ENCODE measurements around the gene FBXL15.

FBXL15 gene

GRCh38 chr10:102458656-102459055 is 38.0 kb downstream of the FBXL15 start:
- H3K36me3 ChIP-seq (ENCODE audit: insufficient read depth, low read length), result no peaks in the 10 kb centered on the region
- no peak overlapping the region for H3K4me3 ChIP-seq
- TF ChIP-seq FOXP2 (optimal IDR thresholded peaks at IDR 0.05; ENCODE audit: control extremely low read depth, extremely low read length, insufficient read depth) (no peak), EZH2 (IDR thresholded peaks at IDR 0.05) (no peak), POLR2AphosphoS5 (IDR thresholded peaks at IDR 0.05; ENCODE audit: borderline replicate concordance, low read depth, low read length) (no peak)
- no peak for DNase-seq (ENCODE audit: low read depth, low spot score)
- H3K27ac ChIP-seq, result no peak overlapping the region
- no peak overlapping the region for H3K9ac ChIP-seq (ENCODE audit: insufficient read length)
- H3K9me3 ChIP-seq (ENCODE audit: low read depth, low read length), result no peaks in the 10 kb centered on the region

DNA sequence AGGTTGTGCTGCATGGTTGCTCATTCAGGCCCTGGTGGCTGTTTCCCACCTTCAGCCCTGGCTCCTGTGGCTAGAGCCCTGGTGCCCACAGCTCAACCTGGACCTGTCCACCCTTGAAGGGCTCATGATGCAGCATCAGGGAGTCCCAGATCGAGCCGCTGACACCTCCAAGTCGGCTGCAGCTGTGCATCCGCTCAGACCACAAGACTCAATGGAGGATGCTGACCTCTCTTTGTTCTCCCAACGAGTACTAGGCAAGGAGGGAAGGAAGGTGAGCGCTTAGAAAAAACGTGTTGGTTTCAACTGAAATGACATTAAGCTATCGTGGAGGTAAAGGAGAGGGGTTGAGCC is 40.2 kb downstream of the FBXL15 start:
- Histone ChIP-seq H3K36me3 (ENCODE audit: insufficient read depth, low read length) (no peaks in the 10 kb centered on the region), H3K9me3 (ENCODE audit: low read depth, low read length) (no peaks in the 10 kb centered on the region), H3K27ac (no peak overlapping the region), H3K4me3 (peak overlapping the region; percentile 80), H3K9ac (ENCODE audit: insufficient read length) (no peak overlapping the region)
- TF ChIP-seq FOXP2 (optimal IDR thresholded peaks at IDR 0.05; ENCODE audit: control extremely low read depth, extremely low read length, insufficient read depth), result no peak
- no peak for TF ChIP-seq EZH2 (IDR thresholded peaks at IDR 0.05)
- TF ChIP-seq POLR2AphosphoS5 (IDR thresholded peaks at IDR 0.05; ENCODE audit: borderline replicate concordance, low read depth, low read length), result no peak
- DNase-seq (ENCODE audit: low read depth, low spot score), result no peak

DNA sequence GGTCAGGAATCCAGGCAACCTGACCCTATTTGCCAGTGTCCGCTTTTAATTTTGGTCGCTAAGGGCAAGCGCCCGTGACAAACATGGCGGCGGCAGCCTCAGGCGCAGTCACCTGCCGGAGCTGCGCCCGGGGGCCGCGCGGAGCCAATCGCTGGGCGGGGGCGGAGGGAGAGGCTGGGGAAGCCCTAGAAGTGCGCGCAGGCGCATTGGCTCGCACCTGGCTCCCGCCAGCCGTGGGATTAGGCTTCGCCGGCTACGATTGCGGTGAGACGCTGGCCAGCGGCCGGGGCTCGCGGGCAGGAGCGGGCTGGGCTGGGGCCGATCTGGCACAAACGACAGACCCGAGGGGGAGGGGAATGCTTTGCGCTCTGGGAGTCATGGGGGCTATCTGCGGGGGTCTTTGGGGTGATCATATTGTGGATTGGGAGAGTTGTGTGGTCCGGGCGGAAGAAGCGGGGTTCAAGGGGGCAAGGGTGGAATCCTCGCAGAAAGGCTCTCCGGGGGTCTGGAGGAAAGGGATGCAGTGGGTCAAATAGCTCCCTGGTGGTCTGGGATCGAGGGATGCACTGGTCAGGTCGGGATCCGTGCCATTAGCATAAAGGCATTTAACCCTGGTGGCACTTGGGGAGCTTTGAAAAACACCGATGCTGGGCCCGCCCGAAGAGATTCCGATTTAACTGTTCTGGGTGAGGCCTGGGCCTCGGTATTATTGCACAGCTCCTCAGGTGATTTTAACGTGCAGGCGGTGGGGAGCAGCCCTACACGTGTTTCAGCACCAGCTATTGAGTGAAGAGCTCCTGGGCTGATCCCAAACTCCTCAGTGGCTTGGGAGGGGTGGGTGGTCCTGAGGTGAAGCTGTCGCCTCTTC is 40.8 kb downstream of the FBXL15 start:
- Histone ChIP-seq H3K27ac (no peak overlapping the region), H3K9ac (ENCODE audit: insufficient read length) (peak overlapping the region; percentile 63), H3K4me3 (peak overlapping the region; percentile 80), H3K36me3 (ENCODE audit: insufficient read depth, low read length) (no peaks in the 10 kb centered on the region), H3K9me3 (ENCODE audit: low read depth, low read length) (no peaks in the 10 kb centered on the region)
- TF ChIP-seq POLR2AphosphoS5 (IDR thresholded peaks at IDR 0.05; ENCODE audit: borderline replicate concordance, low read depth, low read length), result peak; percentile 51; the same call in 1 of the 2 replicates
- no peak for TF ChIP-seq FOXP2 (optimal IDR thresholded peaks at IDR 0.05; ENCODE audit: control extremely low read depth, extremely low read length, insufficient read depth)
- DNase-seq (ENCODE audit: low read depth, low spot score), result no peak

DNA sequence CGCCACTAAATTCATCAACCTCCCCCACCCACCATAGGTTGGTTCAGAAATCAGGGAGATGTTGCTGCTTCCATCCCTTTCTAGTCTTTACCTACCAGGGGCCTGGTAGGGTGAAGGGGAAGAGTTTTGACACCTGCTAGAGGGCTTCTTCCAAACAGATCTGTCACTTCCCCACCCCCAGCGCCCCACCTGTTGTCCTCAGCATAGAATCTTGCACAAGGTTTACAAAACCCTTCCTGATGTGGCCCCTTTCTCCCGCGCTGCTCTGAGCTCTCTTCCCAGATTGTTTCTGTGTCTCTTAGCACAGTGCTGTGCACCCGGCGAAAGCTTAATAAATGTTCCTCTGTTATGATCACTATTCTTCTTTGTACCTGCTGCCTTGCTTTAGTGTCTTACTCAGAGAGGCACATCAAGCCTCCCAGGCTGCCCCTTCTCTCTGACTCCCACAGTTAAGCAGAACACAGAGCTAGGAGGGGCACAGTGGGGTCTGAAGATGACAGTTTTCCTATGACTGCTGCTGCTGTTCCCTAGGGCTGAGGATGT is 41.9 kb downstream of the FBXL15 start:
- no peak for TF ChIP-seq EZH2 (IDR thresholded peaks at IDR 0.05)
- Histone ChIP-seq H3K9ac (ENCODE audit: insufficient read length) (no peak overlapping the region), H3K36me3 (ENCODE audit: insufficient read depth, low read length) (no peaks in the 10 kb centered on the region), H3K27ac (no peak overlapping the region), H3K9me3 (ENCODE audit: low read depth, low read length) (no peaks in the 10 kb centered on the region), H3K4me3 (no peak overlapping the region)
- DNase-seq (ENCODE audit: low read depth, low spot score), result no peak

- TF ChIP-seq EZH2 (IDR thresholded peaks at IDR 0.05) (no peak), FOXP2 (optimal IDR thresholded peaks at IDR 0.05; ENCODE audit: control extremely low read depth, extremely low read length, insufficient read depth) (no peak), POLR2AphosphoS5 (IDR thresholded peaks at IDR 0.05; ENCODE audit: borderline replicate concordance, low read depth, low read length) (no peak)
- no peak overlapping the region for H3K27ac ChIP-seq
- H3K9ac ChIP-seq (ENCODE audit: insufficient read length), result no peak overlapping the region
- no peak for DNase-seq (ENCODE audit: low read depth, low spot score)
- H3K4me3 ChIP-seq, result no peak overlapping the region
- H3K9me3 ChIP-seq (ENCODE audit: low read depth, low read length), result no peaks in the 10 kb centered on the region
- no peaks in the 10 kb centered on the region for H3K36me3 ChIP-seq (ENCODE audit: insufficient read depth, low read length)
Measured at GRCh38 chr10:102463983-102464382, 43.3 kb downstream of the FBXL15 start.

GRCh38 chr10:102465466-102465865 is 44.8 kb downstream of the FBXL15 start:
- TF ChIP-seq EZH2 (IDR thresholded peaks at IDR 0.05) (no peak), FOXP2 (optimal IDR thresholded peaks at IDR 0.05; ENCODE audit: control extremely low read depth, extremely low read length, insufficient read depth) (no peak), POLR2AphosphoS5 (IDR thresholded peaks at IDR 0.05; ENCODE audit: borderline replicate concordance, low read depth, low read length) (no peak)
- H3K9ac ChIP-seq (ENCODE audit: insufficient read length), result no peak overlapping the region
- H3K9me3 ChIP-seq (ENCODE audit: low read depth, low read length), result no peaks in the 10 kb centered on the region
- no peaks in the 10 kb centered on the region for H3K36me3 ChIP-seq (ENCODE audit: insufficient read depth, low read length)
- H3K27ac ChIP-seq, result no peak overlapping the region
- no peak overlapping the region for H3K4me3 ChIP-seq
- DNase-seq (ENCODE audit: low read depth, low spot score), result no peak

DNA sequence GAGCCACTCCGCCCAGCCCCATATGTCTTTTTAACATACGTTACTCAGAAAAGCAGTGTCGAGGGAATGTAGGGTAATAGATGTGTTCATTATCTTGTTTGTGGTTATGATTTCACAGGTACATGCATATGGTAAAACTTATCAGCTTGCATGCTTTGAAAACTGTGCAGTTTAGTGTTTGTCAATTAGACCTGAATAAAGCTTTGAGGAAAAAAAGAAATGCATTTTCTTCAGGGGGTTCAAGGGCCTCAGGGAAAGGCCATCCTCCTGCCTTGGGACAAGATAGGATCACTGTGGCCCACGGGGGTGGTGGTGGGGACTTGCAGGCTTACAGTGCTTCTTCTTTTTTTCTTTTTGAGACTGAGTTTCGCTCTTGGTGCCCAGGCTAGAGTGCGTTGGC is 46.7 kb downstream of the FBXL15 start:
- H3K9me3 ChIP-seq (ENCODE audit: low read depth, low read length), result no peaks in the 10 kb centered on the region
- no peak for DNase-seq (ENCODE audit: low read depth, low spot score)
- H3K27ac ChIP-seq, result no peak overlapping the region

GRCh38 chr10:102467971-102468438 is 47.4 kb downstream of the FBXL15 start:
- Histone ChIP-seq H3K36me3 (ENCODE audit: insufficient read depth, low read length) (no peaks in the 10 kb centered on the region), H3K9ac (ENCODE audit: insufficient read length) (no peak overlapping the region), H3K9me3 (ENCODE audit: low read depth, low read length) (no peaks in the 10 kb centered on the region), H3K4me3 (no peak overlapping the region), H3K27ac (no peak overlapping the region)
- no peak for TF ChIP-seq POLR2AphosphoS5 (IDR thresholded peaks at IDR 0.05; ENCODE audit: borderline replicate concordance, low read depth, low read length)
- no peak for TF ChIP-seq EZH2 (IDR thresholded peaks at IDR 0.05)
- no peak for TF ChIP-seq FOXP2 (optimal IDR thresholded peaks at IDR 0.05; ENCODE audit: control extremely low read depth, extremely low read length, insufficient read depth)
- DNase-seq (ENCODE audit: low read depth, low spot score), result no peak

More for the DNA sequence above, 46.7 kb downstream of the FBXL15 start:
- no peak overlapping the region for H3K9ac ChIP-seq (ENCODE audit: insufficient read length)
- TF ChIP-seq EZH2 (IDR thresholded peaks at IDR 0.05), result no peak
- TF ChIP-seq POLR2AphosphoS5 (IDR thresholded peaks at IDR 0.05; ENCODE audit: borderline replicate concordance, low read depth, low read length), result no peak
- TF ChIP-seq FOXP2 (optimal IDR thresholded peaks at IDR 0.05; ENCODE audit: control extremely low read depth, extremely low read length, insufficient read depth), result no peak
- no peaks in the 10 kb centered on the region for H3K36me3 ChIP-seq (ENCODE audit: insufficient read depth, low read length)
- H3K4me3 ChIP-seq, result no peak overlapping the region

Measured in SK-N-MC (cell line).